Astrocyte (in vitro differentiated cells and primary cell): ENCODE measurements around the gene DHRS7B.

Source experiments
- EZH2 ChIP-seq: IDR thresholded peaks from 2 replicates; pipeline ENCODE4 v1.6.1; 2012; ENCODE audit warnings: mild to moderate bottlenecking, low read length, inconsistent platforms; ENCODE audit not compliant: insufficient read depth
- TF ChIP-seq, protein P1 (sequence below): IDR thresholded peaks from 2 replicates; pipeline ENCODE4 v1.5.1; 2011; ENCODE audit warnings: low read depth, mild to moderate bottlenecking, inconsistent platforms, low read length, moderate library complexity; ENCODE audit not compliant: insufficient read depth

DNA sequence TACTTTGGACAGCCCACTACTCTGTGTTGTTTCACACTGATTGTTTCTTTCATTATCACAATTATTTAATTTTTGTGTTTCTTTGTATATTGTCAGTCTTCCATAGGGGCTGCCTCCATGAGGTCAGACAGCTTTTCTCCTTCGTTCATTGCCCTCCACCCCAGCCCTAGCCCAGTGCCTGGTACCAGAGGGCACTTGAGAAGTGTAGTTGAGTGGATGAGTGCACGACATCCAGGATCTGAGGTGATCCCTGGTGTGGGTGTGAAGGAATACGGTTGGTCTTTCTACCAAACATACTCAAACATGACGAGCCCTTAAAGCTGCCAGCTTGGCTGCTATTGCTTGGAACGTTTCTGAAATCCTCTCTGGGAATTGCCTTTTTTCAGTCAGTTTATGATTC lies 37.9 kb downstream of the DHRS7B start:
- TF ChIP-seq, protein P1, sequence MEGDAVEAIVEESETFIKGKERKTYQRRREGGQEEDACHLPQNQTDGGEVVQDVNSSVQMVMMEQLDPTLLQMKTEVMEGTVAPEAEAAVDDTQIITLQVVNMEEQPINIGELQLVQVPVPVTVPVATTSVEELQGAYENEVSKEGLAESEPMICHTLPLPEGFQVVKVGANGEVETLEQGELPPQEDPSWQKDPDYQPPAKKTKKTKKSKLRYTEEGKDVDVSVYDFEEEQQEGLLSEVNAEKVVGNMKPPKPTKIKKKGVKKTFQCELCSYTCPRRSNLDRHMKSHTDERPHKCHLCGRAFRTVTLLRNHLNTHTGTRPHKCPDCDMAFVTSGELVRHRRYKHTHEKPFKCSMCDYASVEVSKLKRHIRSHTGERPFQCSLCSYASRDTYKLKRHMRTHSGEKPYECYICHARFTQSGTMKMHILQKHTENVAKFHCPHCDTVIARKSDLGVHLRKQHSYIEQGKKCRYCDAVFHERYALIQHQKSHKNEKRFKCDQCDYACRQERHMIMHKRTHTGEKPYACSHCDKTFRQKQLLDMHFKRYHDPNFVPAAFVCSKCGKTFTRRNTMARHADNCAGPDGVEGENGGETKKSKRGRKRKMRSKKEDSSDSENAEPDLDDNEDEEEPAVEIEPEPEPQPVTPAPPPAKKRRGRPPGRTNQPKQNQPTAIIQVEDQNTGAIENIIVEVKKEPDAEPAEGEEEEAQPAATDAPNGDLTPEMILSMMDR, result no peak
- TF ChIP-seq EZH2, result no peak
